ENCODE results near the gene PLXDC2. TPM values are rescaled to one million over a fixed set of nuclear protein-coding genes. Genes with fewer than 3 reads are reported as not detected.

PLXDC2 gene
- total and polyA plus RNA-seq, 10 of the 15 experiments (the other 5 are each of a cell fraction or from before 2014, with no cell fraction given): 0.05 to 1.8 (median 0.14) TPM; not detected in 2

DNA sequence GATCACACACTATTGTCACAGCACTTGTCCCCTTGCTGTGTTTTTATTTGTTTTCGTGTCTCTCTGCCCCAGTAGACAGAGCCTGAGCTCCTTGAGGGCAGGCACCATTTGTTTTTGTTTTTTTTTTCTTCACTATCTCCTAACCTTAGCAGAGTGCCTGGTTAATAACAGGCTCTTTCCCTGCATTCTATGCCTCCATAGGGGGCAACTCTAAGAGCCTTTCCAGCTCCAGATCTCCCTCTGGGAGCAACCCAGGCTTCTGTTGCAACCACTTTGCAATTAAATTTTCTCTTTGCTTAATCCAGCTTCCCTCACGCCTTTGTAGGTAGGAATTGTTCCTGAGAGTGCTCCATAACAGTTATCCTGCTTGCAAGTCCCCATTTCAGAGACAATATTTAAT, 148.4 kb downstream of the PLXDC2 start:
- Histone ChIP-seq H4K20me1 (ENCODE audit: control insufficient read depth, insufficient read depth) (no peaks in the 10 kb centered on the region), H3K27me3 (replicated peaks in 1 of 2; ENCODE audit: control insufficient read depth in 2 of 2, insufficient read depth in 2 of 2, low read length in 1 of 2) (no peaks in the 10 kb centered on the region), H2AFZ (ENCODE audit: control insufficient read depth, low read depth, low read length) (no peak overlapping the region), H3K36me3 (ENCODE audit: control insufficient read depth in 2 of 2, insufficient read depth in 2 of 2, low read length in 1 of 2) (no peaks in the 10 kb centered on the region), H3K9ac (ENCODE audit: control insufficient read depth, insufficient read depth, low read length) (no peak overlapping the region), H3K4me3 (no peak overlapping the region), H3K4me2 (ENCODE audit: control insufficient read depth, insufficient read depth) (no peak overlapping the region), H3K27ac (ENCODE audit: control insufficient read depth, insufficient read depth) (no peak overlapping the region), H3K79me2 (ENCODE audit: control insufficient read depth, insufficient read depth, low read length) (no peaks in the 10 kb centered on the region), H3K4me1 (ENCODE audit: control insufficient read depth, insufficient read depth, low read length) (no peaks in the 10 kb centered on the region), H3K9me3 (replicated peaks; ENCODE audit: control insufficient read depth, insufficient read depth, low read length) (no peaks in the 10 kb centered on the region)
- in situ Hi-C loops (cut with MboI): no loop called here
- CTCF ChIA-PET: no interaction called here
- intact Hi-C loops (cut with micrococcal nuclease; ENCODE audit: unreplicated experiment): no loop called here
- FAIRE-seq: no peak
- no peak for DNase-seq (ENCODE audit: low read depth, low spot score)
- TF ChIP-seq, protein P1, sequence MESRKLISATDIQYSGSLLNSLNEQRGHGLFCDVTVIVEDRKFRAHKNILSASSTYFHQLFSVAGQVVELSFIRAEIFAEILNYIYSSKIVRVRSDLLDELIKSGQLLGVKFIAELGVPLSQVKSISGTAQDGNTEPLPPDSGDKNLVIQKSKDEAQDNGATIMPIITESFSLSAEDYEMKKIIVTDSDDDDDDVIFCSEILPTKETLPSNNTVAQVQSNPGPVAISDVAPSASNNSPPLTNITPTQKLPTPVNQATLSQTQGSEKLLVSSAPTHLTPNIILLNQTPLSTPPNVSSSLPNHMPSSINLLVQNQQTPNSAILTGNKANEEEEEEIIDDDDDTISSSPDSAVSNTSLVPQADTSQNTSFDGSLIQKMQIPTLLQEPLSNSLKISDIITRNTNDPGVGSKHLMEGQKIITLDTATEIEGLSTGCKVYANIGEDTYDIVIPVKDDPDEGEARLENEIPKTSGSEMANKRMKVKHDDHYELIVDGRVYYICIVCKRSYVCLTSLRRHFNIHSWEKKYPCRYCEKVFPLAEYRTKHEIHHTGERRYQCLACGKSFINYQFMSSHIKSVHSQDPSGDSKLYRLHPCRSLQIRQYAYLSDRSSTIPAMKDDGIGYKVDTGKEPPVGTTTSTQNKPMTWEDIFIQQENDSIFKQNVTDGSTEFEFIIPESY (IDR thresholded peaks at IDR 0.05): no peak
- TF ChIP-seq STAT3 (IDR thresholded peaks at IDR 0.05; ENCODE audit: low read depth, low read length): no peak
- TF ChIP-seq TCF12 (IDR thresholded peaks at IDR 0.05; ENCODE audit: low read depth, low read length): no peak
- TF ChIP-seq, protein P2, sequence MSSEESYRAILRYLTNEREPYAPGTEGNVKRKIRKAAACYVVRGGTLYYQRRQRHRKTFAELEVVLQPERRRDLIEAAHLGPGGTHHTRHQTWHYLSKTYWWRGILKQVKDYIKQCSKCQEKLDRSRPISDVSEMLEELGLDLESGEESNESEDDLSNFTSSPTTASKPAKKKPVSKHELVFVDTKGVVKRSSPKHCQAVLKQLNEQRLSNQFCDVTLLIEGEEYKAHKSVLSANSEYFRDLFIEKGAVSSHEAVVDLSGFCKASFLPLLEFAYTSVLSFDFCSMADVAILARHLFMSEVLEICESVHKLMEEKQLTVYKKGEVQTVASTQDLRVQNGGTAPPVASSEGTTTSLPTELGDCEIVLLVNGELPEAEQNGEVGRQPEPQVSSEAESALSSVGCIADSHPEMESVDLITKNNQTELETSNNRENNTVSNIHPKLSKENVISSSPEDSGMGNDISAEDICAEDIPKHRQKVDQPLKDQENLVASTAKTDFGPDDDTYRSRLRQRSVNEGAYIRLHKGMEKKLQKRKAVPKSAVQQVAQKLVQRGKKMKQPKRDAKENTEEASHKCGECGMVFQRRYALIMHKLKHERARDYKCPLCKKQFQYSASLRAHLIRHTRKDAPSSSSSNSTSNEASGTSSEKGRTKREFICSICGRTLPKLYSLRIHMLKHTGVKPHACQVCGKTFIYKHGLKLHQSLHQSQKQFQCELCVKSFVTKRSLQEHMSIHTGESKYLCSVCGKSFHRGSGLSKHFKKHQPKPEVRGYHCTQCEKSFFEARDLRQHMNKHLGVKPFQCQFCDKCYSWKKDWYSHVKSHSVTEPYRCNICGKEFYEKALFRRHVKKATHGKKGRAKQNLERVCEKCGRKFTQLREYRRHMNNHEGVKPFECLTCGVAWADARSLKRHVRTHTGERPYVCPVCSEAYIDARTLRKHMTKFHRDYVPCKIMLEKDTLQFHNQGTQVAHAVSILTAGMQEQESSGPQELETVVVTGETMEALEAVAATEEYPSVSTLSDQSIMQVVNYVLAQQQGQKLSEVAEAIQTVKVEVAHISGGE (CRISPR knock-in tag; IDR thresholded peaks at IDR 0.05): no peak
- TF ChIP-seq SRF (IDR thresholded peaks at IDR 0.05; ENCODE audit: low read depth in 2 of 2, low read length in 2 of 2): no peak
- TF ChIP-seq, protein P3, sequence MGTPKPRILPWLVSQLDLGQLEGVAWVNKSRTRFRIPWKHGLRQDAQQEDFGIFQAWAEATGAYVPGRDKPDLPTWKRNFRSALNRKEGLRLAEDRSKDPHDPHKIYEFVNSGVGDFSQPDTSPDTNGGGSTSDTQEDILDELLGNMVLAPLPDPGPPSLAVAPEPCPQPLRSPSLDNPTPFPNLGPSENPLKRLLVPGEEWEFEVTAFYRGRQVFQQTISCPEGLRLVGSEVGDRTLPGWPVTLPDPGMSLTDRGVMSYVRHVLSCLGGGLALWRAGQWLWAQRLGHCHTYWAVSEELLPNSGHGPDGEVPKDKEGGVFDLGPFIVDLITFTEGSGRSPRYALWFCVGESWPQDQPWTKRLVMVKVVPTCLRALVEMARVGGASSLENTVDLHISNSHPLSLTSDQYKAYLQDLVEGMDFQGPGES (IDR thresholded peaks at IDR 0.05): no peak
- WGBS (ENCODE audit: insufficient coverage, insufficient replicate concordance, low lambda C conversion rate, missing lambda C conversion rate): 4% methylated on average over 2 of the region's 2 CpGs
- POLR2A ChIA-PET: no interaction called here
- RAD21 ChIA-PET (ENCODE audit: unreplicated experiment): no interaction called here
- SMC1A ChIA-PET (ENCODE audit: uncharacterized antibody, unreplicated experiment): no interaction called here
- no peak for ATAC-seq
- BruUV-seq (replicated peaks): no TSS peak
